ENCODE results near the gene SCLY.

DNA sequence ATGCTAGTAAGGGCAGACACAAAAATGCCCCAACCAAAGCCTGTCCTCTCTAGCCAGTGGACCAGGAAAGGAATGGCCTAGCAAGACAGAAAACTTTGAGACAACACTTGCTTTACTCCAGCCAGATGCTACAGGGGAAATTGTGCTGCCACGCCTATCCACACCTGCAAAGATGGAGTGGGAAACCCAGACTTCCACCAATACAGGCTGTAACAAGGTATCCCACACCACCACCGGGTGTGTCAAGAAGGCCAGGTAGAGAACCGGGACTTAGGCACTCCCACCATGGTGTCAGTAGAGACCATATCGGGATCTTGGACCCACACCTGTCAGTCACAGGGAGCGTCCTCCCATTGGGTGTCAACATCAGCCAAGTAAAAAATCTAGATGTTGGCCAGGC lies 23.1 kb downstream of the SCLY start:
- TF ChIP-seq POLR2A (IDR thresholded peaks at IDR 0.05) (no peak), EP300 (IDR thresholded peaks at IDR 0.05) (no peak)
- TF ChIP-seq, protein P1, sequence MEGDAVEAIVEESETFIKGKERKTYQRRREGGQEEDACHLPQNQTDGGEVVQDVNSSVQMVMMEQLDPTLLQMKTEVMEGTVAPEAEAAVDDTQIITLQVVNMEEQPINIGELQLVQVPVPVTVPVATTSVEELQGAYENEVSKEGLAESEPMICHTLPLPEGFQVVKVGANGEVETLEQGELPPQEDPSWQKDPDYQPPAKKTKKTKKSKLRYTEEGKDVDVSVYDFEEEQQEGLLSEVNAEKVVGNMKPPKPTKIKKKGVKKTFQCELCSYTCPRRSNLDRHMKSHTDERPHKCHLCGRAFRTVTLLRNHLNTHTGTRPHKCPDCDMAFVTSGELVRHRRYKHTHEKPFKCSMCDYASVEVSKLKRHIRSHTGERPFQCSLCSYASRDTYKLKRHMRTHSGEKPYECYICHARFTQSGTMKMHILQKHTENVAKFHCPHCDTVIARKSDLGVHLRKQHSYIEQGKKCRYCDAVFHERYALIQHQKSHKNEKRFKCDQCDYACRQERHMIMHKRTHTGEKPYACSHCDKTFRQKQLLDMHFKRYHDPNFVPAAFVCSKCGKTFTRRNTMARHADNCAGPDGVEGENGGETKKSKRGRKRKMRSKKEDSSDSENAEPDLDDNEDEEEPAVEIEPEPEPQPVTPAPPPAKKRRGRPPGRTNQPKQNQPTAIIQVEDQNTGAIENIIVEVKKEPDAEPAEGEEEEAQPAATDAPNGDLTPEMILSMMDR (IDR thresholded peaks at IDR 0.05): no peak
